GM19324 (cell line): Measurements from ENCODE around the gene LRRC3.

ENCODE experiments used
- ATAC-seq: cut with Tn5 transposase; IDR thresholded peaks from one replicate; pipeline ENCODE4 v1.9.1; 2021; ENCODE audit warnings: mild to moderate bottlenecking, moderate library complexity; ENCODE audit not compliant: unreplicated experiment, low FRiP score

The LRRC3 gene

DNA sequence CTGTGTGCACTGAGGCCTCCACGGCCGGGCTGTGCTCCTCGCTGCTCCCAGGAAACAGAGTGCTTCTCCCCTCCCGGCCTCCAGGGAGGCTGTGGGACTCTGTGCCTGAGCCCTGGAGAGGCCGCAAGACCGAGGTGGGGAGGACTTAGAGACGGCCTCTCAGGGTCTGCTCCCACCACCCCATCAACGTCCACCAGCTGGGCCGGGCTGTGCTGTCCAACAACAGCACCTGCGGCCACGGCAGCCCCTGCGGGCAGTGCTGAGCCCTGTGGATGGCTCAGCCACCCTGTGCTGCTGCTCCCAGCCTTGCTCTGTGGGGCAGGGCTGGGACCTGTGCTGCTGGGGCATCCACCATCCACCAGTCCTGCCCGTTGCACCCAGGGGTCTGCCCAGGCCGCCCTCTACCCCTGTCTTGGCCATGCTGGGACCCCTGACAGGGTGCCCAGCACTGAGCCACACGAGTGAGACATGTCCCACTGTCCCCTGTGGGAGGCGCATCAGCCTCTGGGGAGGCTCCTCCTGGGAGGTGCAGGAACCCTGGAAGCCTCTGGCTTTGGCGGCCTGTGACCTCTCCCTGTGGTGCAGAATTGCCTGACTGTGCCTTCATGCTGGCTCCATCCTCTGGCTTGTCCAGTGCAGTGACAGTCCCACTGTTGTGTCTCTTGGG lies 31.2 kb upstream of the LRRC3 start:
- no peak for ATAC-seq

GRCh38 chr21:44424608-44425306 lies 30.6 kb upstream of the LRRC3 start:
- ATAC-seq: no peak

DNA sequence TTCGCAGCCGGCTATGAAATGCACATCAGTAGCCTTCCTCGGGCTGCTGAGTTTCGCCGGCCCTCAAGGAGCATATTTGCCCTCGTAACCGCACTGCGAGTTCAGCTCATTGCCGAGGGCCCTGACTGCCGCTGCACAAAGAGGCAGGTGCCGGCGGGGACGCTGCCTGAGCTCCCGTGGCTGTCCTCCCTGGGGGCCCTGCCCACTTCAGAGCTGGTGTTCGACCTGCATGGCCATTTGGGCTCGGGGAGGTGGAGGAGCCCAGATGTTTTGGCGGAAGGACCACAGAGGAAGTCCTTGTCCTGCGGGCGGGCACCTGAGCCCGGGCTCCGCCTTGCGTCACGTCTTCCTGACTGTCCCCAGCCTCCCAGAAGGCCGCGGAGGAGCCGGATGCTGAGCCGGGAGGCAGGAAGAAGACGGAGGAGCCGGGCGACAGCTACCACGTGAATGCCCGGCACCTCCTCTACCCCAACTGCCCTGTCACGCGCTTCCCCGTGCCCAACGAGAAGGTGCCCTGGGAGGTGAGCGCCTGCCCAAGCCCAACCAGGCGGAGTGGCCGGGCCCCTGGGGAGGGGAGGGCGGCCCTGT lies 29.9 kb upstream of the LRRC3 start:
- no peak for ATAC-seq

DNA sequence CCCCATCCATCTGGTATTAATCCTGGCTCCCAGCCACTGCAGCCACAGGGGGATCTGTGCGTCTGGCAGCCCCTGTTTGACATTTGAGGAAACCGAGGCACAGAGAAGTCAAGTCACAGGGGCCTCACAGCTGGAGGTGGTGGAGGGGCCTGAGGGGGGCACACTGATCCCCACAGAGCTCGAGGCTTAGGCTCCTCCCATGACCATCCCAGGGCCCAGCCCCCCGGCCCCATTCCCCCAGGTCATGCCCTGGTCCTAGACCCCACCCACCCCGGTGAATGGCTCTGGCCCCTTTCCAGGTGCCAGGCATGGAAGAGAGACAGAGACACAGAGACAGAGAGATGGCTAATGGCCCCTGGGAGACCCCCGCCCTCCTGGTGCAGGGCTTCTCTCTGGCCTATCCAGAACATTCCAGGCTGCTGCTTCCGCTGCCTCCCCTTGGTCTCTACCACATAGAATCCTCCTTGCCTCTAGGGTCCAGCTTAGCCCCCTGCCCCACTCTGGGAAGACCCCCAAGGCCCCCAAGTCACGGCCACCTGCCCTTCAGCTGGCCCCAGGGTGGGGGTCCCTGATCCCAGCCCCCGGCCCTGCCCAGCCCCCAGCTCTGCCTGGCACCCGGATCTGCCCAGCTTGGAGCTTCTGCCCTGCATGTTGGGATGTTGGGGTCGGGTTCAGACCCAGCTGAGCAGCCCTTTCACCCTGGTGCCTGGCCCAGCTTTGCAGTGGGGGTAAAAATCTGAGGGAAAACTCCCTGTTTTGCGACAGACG lies 29.2 kb upstream of the LRRC3 start:
- no peak for ATAC-seq

GRCh38 chr21:44426663-44427191 lies 28.6 kb upstream of the LRRC3 start:
- ATAC-seq: no peak

DNA sequence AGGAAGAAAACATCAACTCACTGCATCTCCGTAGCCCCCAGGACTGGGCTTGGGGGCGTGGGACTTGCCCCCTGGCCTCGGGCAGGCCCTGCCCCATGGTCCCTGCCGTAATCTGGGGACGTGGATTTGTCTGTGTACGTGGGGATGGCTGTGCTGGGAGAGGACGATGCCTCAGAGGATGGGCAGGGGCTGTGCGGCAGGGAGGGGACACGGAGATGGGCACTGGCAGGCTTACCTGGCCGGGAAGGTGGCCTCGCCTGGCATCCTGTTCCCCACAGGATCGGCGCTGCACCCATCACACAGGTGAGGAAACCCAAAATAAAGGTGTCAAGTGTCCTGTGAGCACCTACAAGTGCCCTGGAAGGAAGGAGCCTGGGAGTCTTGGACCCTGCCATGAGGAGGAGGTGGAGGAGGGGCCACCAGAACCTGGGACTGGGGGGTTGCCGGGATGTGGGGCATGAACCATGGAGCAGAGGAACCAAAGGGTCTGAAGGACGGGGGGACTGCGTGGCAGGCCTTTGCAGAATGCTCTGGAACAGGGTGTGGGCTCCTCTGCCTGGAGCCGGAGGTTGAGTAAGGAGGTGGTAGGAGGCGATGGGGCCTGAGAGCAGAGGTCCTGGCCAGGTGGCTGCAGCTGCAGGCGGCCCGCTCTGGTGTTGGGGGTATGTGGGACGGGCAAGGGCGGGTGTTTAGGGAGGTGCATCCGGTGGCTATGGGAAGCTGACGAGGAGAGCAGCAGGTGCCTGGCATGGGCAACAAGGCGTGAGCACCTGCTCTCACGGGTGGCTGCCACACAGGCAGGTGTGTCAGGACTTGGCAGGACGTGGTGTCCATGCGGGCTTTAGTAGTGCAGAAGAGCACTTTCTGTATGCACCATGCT lies 27.8 kb upstream of the LRRC3 start:
- no peak for ATAC-seq

DNA sequence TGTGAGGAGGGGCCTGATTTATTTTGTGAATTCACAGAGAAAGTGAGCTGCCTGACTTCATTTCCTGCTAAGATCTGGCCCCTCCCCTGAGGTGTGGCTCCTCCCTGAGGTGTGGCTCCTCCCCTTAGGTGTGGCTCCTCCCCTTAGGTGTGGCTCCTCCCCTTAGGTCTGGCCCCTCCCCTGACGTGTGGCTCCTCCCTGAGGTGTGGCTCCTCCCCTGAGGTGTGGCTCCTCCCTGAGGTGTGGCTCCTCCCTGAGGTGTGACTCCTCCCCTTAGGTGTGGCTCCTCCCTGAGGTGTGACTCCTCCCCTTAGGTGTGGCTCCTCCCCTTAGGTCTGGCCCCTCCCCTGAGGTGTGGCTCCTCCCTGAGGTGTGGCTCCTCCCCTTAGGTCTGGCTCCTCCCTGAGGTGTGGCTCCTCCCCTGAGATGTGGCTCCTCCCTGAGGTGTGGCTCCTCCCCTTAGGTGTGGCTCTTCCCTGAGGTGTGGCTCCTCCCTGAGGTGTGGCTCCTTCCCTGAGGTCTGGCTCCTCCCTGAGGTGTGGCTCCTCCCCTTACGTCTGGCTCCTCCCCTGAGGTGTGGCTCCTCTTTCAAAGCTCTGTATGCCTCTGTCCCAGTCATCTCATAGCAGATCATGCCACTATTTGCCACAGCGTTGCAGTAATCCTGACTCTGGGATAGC lies 26.9 kb upstream of the LRRC3 start:
- no peak for ATAC-seq

DNA sequence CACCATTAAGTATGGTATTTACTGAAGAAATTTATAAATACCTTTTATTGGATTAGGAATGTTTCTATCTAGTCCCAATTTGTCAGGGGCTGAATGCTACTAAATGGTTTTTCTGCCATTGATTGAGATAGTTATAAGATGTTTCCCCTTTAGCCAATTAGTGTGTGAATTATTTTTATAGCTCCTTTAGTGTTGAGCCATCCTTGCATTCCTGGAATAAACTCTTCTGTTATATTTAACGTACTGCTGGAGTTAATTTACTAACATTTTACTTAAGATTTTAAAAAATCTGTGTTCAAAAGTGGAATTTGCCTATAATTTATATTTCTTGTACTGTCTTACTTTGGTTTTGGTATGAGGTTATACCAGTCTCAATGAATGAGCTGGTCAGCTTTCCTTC lies 25.4 kb upstream of the LRRC3 start:
- ATAC-seq: no peak

DNA sequence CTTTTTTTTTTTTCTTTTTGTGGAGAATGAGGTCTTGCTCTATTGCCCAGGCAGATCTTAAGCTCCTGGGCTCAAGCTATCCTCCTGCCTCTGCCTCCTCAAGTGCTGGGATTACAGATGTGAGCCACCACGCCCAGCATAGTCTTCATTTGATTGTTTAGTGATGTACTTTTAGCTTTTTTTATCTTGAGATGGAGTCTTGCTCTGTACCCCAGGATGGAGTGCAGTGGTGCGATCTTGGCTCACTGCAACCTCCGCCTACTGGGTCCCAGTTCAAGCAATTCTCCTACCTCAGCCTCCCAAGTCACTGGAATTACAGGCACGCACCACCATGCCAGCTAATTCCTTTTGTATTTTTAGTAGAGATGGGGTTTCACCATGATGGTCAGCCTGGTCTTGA lies 24.0 kb upstream of the LRRC3 start:
- no peak for ATAC-seq

DNA sequence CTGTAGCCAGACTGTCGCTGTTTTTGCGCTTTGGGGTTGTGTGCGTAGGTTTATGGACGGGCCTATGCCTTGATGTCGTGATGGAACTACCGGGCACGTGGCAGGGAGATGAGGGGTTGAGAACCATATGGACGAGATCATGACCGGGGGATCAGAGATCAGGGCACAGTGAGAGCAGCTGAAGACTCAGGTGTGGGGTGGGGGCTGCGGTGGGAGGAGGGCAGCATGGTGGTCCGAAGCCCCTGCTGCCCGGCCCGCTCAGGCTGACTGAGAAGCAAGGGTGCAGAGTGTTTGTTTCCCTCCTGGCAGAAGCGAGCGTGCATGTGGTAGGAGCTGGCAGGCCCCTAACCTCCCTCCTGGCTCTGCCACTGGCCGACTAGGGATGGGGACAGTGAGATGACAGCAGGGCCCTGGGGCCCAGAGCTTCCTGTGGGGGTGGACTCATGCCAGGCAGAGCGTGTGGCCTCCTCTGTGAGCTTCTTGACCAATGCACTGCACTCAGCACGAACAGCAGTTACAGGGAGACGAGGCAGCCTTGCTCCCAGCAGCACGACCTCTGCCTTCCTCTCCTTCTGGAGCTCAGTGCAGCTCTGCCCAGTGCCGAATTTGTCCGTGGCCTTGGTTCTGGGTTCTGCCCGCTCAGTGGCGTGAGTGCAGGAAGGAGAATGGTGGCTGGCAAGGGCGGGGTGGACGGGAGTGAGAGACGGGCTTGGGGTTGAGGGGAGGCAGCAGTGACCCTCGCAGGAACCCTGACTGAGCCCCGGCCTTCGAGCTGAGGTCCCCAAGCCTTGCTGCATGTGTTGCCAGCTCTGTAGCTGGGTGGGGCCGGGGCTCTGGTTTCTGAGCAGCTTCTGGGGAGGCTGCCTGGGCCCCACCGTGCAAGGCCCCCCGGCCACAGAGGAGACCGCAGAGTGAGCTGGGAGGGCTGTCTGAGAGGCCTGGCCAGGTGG lies 22.2 kb upstream of the LRRC3 start:
- ATAC-seq: no peak

- ATAC-seq: no peak
Measured at GRCh38 chr21:44433791-44434567, 21.3 kb upstream of the LRRC3 start.

- ATAC-seq: no peak
Measured at GRCh38 chr21:44434568-44434925, 20.8 kb upstream of the LRRC3 start.

GRCh38 chr21:44434936-44435635 lies 20.2 kb upstream of the LRRC3 start:
- ATAC-seq: no peak

GRCh38 chr21:44436111-44436611 lies 19.1 kb upstream of the LRRC3 start:
- no peak for ATAC-seq

DNA sequence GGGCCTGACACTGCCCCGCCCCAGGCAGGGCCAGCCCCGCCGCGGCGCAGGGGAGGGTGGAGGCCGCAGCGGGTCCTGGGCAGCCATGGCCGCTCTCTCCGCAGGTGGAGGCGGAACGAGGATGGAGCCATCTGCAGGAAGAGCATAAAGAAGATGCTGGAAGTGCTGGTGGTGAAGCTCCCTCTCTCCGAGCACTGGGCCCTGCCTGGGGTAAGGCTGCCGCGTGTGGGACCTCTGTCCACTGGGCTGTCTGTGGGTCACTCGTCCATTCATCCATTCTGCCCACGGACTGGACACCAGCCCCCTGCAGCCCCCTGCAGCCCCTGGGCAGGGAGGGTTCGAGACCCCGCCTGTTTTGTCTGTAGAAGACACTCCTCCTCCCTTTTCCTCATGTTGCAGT lies 18.4 kb upstream of the LRRC3 start:
- ATAC-seq: no peak

- no peak for ATAC-seq
Measured at GRCh38 chr21:44437371-44437695, 18.0 kb upstream of the LRRC3 start.
